Activated CD4-positive, alpha-beta T cell treated with anti-CD3 and anti-CD28 coated beads, Interleukin-2, amount 50 U/mL, for 16 hours (primary cell): ENCODE data around the gene AP5Z1.

Source experiments
- DNase-seq: peaks from one replicate; pipeline ENCODE4 v3.0.0-alpha.2; 2020

The AP5Z1 gene

DNA sequence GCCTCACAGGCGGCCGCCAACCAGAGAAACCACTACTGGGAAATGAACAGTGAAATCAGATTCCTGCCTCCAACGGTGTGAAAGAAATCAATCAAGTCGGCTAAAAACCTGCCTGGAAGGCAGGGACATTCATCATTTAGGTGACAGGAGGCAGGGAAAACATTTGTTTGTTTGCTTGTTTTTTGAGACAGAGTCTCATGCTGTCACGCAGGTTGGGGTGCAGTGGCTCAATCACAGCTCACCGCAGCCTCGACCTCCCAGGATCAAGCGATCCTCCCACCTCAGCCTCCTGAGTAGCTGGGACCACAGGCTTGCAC, 30.5 kb downstream of the AP5Z1 start:
- no peak for DNase-seq

DNA sequence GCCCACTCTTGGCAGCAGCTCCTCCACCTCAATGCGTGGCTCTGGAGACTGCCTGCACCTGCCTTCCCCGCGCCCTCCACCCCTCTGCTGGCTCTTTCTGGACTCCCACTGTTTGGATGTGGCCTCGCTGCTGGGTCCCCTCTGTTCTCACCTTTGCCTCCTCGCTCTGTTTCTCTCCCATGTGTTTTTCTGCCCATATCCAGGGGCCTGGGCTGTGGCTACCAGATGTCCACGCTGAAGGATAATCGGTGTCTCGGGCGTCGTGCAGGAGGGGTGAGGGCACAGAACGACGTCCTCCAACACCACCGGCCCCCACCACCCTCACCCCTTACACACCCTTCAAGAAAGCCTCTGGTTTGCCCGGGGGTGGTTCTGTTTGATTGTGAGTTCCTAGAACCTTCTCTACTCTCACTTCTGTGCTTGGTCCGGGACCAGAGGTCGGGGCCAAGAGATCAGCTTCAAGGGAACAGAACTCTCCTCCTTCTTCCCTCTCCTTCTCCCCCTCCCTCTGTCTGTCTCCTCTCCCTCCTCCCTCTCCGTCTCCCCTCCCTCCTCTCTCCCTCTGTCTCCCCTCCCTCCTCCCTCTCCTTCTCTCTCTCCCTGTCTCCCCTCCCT, 31.7 kb downstream of the AP5Z1 start:
- no peak for DNase-seq

GRCh38 chr7:4807598-4808016, 32.2 kb downstream of the AP5Z1 start:
- no peak for DNase-seq

DNA sequence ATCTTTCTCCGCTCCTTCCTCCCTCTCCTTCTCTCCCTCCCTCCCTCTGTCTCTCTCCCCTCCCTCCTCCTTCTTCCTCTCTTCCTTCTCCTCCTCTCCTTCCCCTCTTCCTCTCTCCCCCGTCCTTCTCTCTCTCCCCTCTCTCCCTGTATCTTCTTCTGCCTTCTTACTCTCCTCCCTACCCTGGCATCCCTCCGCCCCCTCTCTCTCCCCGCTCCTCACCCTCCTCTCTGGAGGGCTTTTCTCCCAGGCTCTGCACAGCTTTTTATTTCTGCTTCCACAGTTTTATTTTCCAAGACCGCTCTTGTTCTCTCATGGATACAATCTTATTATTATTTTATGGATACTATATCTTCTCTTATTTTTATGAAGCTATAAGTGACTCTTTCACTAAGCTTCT, 32.6 kb downstream of the AP5Z1 start:
- DNase-seq = no peak

- DNase-seq = no peak
Observed at GRCh38 chr7:4808565-4808964, 33.1 kb downstream of the AP5Z1 start.

DNA sequence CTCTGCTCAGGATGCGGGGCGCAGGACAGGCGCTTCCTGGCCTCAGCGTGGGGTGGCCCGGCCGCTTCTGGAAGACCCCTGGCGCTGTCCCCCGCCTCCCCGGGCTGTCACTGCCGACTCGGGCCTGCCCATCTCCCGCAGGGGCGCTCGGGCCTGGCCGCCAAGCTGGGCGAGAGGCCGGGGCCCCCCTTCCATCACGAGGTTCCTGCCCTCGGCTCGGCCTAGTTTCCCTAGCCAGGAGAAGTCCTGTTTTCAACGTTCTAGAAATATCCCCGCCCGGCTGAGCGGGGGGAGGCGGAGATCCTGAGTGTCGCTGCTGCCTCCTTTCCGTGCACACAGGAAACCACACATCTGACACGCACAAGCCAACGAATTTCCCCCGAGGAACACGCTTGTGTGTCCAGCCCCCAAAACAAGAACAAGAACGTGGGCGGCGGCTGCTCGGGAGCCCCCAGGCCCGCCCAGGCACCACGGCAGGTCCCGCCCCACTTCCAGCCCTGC, 33.7 kb downstream of the AP5Z1 start:
- no peak for DNase-seq

GRCh38 chr7:4809666-4810065, 34.2 kb downstream of the AP5Z1 start:
- DNase-seq = no peak

- no peak for DNase-seq
Observed at GRCh38 chr7:4814433-4814832, 39.0 kb downstream of the AP5Z1 start.

DNA sequence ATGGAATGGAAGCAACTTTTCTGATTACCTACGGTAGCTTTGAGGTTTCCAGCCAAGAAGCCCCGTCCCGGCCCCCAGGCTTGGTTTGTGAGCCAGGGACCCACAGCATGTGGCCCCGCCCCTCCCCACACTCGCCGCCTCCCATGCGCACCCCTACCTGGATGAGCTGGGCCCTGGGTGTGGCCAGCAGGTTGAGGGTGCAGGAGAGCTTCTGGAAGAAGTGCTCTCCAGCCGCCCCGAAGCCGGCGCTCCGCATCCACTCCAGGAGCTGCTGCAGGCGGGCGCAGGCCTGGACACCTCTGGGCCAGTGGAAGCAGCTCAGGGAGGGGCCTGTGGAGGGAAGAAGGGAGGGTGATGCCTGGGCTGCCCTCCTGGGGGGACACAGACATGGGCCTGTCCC, 39.7 kb downstream of the AP5Z1 start:
- no peak for DNase-seq

DNA sequence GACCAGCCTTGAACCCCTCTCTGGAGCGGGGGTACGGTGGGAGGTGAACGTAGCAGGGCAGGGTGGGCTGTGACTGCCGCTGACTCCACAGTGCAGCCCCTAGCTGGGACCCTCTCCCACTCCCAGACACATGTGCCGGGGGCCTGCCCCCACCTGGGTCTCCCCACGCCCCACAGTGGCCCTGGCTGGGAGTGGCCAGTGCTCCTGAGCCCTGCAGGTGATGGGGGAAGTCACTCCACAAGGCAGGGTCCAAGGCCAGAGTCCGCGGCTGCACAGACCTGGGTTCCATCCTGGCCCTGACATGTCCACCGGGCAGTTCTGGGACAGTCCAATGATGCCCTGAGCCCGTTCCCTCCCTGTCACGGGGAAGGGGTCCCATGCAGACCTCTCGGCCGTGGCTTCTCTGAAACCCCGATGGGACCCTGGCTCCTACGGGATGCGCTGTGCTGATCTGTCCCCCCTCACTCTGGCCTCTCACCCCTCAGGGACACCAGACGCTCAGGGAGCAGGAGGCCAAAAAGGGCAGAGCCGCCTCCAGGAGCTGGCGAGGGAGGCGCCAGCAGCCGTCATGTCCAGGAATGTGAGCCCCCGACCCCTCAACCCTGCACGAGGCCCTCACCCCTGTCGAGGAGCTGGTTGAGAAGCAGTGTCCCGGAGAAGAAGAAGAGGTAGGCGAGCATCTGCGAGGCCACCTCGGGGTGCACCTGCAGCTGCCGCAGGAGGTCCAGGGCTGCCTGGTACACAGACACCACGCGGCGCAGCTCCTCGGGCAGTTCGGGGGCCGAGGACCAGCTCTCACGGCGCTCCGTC, 40.4 kb downstream of the AP5Z1 start:
- DNase-seq = no peak

- DNase-seq = no peak
Observed at GRCh38 chr7:4816419-4817080, 41.1 kb downstream of the AP5Z1 start.

- no peak for DNase-seq
Observed at GRCh38 chr7:4817178-4817901, 41.9 kb downstream of the AP5Z1 start.

GRCh38 chr7:4818000-4818794, 42.8 kb downstream of the AP5Z1 start:
- no peak for DNase-seq

GRCh38 chr7:4819560-4820404, 44.4 kb downstream of the AP5Z1 start:
- DNase-seq = no peak

GRCh38 chr7:4820405-4820966, 45.1 kb downstream of the AP5Z1 start:
- DNase-seq = no peak

DNA sequence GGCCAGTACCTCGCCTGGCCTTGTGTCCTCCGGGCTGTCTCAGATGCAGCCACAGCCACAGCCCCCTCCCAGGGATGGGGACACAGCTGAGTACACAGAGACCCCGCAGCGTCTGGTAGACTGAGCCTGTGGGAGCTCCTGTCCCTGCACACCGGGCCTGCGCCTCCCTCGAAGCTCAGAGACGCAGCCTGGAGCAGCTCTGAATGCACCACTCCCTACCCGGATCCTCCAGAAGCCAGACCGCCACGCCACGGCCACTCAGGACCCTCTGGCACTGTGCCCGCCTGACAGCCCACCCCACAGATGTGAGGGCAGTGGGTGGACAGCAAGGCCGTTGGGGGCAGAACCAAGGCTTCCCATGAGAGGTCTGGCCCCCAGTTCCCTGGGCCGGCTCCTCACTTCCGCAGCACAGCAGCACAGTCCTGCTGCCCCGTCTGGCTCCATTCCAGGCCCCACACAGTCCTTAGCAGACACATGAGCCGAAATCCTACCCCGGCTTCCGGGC, 45.6 kb downstream of the AP5Z1 start:
- no peak for DNase-seq

GRCh38 chr7:4822677-4823076, 47.3 kb downstream of the AP5Z1 start:
- DNase-seq = no peak

- no peak for DNase-seq
Observed at GRCh38 chr7:4823441-4824119, 48.2 kb downstream of the AP5Z1 start.

- DNase-seq = no peak
Observed at GRCh38 chr7:4824120-4824775, 48.8 kb downstream of the AP5Z1 start.

- DNase-seq = no peak
Observed at GRCh38 chr7:4825081-4825480, 49.7 kb downstream of the AP5Z1 start.
